HG03571 (cell line): Measurements from ENCODE around the gene CNTNAP3.
"Not testable (repeated sequence)": the region's sequence is repeated elsewhere in the genome, so short reads cannot be mapped to it uniquely, and the experiment has no call there.

Experiments
- ATAC-seq: cut with Tn5 transposase; IDR thresholded peaks from one replicate; pipeline ENCODE4 v1.9.1; 2021; ENCODE audit not compliant: unreplicated experiment

The CNTNAP3 gene

DNA sequence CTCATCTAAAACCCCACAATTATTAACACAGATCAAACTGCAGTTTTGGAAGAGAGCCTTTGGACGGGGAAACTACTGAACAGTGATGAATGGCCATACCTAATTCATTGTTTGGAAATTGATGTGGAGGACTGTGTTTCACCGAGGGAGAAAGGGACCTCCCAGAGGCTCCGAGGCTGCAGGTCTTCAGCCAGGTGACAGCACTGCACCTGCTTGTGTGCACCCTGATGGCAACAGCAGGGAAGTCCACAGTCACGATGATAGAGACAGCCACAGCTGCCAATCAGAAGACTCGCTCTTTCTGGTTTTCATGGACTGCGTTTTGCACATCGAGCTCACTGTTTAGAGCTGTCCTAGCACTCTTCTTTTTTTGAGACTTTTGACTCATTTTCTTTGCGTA is 214.4 kb downstream of the CNTNAP3 start:
- not testable (repeated sequence) for ATAC-seq

DNA sequence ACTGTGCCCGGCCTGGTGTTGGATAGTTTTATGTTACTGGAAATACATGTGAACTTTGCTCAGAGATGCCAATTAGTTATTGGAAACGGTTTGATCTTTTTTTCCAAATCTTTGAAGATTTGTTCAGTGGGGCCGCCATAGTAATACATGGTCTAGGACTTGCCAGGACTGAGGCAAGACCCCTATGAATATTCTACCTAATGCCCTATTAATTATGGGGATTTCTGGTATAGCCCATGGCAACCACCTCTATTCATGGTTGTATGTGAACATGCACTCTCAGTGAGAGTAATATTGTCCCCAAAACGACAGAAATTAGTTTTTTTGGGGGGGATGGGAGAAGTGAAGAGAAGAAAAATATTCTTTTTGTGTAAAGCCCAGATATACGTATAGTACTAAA is 220.3 kb downstream of the CNTNAP3 start:
- not testable (repeated sequence) for ATAC-seq

DNA sequence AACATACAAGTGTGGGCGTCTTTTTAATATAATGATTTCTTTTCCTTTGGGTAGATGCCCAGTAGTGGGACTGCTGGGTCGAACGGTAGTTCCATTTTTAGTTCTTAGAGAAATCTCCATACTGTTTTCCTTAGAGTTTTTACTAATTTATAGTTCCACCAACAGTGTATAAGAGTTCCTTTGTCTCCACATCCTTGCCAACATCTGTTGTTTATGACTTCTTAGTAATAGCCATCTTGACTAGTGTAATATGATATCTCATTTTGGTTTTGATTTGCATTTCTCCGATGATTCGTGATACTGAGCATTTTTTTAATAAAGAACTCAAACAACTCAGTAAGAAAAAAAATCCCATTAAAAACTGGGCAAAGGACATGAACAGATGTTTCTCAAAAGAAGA is 225.0 kb downstream of the CNTNAP3 start:
- not testable (repeated sequence) for ATAC-seq

DNA sequence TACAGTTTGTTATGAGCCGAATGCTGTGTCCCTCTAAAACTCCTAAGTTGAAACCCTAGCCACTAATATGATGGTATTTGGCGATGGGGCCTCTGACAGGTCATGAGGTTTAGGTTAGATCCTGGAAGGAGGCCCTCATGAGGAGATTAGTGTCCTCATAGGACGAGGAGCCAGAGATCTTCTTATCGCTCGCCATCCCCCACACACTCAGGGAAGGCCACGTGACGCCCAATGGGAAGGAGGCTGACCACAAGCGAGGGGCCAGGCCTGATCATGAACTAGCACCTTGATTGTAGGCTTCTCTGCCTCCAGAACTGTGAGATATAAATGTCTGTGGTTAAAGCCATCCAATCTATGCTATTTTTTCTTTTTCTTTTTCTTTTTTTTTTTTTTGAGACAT is 233.5 kb downstream of the CNTNAP3 start:
- ATAC-seq = not testable (repeated sequence)

DNA sequence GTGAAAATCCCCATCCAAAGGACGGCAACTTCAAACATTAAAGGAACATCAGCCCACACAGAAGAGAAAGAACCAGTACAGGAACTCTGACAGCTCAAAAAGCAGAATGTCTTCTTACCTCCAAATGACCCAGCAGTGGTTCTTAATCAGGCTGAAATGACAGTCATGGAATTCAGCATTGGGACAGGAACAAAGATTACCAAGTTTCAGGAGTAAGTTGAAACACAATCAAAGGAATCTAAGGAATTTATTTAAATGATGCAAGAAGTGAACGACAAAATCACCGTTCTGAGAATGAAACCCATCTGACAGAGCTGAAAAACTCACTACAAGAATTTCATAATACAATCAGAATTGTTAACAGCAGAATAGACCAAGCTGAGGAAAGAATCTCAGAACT is 241.1 kb downstream of the CNTNAP3 start:
- ATAC-seq = not testable (repeated sequence)

DNA sequence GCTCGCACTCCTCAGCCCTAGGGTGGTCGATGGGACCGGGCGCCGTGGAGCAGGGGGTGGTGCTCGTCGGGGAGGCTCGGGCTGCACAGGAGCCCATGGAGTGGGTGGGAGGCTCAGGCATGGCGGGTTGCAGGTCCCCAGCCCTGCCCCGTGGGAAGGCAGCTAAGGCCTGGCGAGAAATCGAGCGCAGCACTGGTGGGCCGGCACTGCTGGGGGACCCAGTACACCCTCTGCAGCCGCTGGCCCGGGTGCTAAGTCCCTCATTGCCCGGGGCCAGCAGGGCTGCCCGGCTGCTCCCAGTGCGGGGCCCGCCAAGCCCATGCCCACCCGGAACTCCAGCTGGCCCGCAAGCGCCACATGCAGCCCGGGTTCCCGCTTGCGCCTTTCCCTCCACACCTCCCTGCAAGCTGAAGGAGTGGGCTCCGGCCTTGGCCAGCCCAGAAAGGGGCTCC is 245.6 kb downstream of the CNTNAP3 start:
- not testable (repeated sequence) for ATAC-seq

DNA sequence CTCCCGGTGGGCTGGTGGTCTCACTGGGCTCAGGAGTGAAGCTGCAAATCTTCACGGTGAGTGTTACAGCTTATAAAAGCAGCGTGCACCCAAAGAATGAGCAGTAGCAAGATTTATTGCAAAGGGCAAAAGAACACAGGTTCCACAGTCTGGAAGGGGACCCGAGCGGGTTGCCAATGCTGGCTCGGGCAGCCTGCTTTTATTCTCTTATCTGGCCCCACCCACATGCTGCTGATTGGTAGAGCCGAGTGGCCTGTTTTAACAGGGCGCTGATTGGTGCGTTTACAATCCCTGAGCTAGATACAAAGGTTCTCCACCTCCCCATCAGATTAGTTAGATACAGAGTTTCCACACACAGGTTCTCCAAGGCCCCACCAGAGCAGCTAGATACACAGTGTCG is 246.2 kb downstream of the CNTNAP3 start:
- ATAC-seq = not testable (repeated sequence)

- not testable (repeated sequence) for ATAC-seq
Measured at GRCh38 chr9:39039148-39039547, 248.8 kb downstream of the CNTNAP3 start.

DNA sequence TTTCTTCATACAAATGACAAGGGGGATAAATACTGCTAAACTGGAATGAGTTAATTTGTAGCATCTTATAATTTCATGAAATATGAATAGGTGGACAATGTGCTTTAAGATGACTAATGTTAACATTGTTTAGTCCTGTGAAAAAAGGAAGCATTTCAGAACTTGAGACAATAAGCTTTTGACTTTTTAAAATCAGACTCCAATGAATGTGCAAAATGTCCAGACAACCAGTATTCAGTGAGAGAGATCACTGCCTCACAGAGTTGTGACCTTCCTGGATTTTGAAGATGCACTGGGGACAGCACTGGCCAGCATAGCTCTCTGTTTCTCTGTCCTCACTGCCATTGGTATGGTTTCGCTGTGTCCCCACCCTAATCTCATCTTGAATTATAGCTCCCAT is 249.7 kb downstream of the CNTNAP3 start:
- not testable (repeated sequence) for ATAC-seq

DNA sequence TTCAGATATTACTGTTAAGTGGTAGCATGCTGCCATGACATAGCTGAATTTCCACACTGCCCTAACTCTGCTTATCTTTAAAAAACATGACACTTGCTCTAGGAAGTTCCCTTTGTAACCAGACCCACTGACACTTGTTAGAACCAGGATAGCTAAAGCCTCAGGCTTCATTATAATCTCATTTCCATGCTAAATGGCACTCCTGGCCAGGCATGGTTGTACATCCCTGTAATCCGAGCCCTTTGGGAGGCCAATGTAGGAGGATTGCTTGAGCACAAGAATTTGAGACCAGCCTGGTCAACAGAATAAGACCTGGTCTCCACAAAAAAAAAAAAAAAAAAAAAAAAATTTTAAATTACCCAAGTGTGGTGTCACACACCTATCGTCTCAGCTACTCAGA is 254.1 kb downstream of the CNTNAP3 start:
- ATAC-seq = not testable (repeated sequence)

DNA sequence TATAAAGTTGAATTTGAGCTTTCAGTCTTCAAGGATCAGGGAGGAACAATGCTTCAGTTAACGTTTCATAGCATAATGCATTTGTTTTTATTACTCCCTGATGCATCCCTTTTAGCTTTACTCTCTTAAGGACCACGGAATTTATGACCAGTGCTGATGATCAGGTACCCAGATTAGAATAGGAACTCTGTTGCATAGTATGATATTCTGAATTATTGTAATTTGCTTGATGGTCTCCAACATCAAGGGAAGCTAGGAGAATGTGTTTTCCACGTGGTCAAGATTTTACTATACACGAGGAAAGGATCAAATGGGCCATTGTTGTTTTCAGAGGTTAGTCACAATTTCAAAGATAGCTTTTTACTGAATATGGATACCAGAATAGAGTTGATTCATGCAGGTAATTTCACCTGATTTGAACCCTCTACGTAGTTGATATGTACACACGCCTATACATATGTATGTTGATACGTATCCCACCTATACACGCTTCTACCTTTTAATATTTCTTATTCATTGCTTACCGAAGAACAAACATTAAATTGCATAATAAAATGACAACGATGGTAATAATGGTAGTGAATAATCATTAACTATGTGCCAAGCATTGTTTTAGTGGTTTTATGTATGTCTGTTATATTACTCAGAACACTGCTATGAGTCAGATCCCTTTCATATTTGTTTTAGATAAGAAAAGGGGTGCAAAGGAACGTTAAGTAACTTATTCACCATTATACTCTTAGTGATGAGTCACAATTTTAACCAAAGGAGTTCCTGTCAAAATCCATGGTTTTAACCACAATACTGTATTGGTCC is 257.6 kb downstream of the CNTNAP3 start:
- ATAC-seq = not testable (repeated sequence)

DNA sequence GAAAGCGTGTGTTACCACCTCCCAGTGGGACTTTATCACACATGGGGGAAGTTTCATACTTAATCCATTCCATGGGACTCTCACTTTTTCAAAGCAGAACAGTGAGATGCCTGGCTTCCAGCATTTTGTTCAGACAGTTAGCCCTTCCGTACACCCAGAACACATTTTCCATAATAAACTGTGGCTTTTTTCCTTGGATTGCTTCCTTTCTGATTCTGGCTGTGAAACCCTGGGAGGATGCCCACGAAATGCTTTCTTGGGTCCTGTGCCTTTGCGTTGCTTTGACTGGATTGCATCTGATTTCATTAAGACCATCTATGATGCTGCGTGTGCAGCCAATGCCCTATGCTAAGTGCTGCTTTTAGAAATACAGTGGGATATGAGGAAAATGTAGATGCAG is 259.1 kb downstream of the CNTNAP3 start:
- ATAC-seq = not testable (repeated sequence)

DNA sequence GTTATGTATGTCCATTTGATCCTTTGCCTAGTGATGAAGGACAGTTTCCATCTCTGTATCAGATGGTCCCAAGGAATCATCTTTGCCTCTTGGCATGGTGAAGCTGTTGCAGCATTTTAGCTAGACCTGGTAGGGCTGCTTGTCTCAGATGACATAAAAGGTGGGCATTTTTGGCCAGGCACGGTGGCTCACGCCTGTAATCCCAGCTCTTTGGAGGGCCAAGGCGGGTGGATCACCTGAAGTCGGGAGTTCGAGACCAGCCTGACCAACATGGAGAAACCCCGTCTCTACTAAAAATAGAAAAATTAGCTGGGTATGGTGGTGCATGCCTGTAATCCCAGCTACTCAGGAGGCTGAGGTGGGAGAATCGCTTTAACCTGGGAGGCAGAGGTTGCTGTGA is 259.8 kb downstream of the CNTNAP3 start:
- not testable (repeated sequence) for ATAC-seq

DNA sequence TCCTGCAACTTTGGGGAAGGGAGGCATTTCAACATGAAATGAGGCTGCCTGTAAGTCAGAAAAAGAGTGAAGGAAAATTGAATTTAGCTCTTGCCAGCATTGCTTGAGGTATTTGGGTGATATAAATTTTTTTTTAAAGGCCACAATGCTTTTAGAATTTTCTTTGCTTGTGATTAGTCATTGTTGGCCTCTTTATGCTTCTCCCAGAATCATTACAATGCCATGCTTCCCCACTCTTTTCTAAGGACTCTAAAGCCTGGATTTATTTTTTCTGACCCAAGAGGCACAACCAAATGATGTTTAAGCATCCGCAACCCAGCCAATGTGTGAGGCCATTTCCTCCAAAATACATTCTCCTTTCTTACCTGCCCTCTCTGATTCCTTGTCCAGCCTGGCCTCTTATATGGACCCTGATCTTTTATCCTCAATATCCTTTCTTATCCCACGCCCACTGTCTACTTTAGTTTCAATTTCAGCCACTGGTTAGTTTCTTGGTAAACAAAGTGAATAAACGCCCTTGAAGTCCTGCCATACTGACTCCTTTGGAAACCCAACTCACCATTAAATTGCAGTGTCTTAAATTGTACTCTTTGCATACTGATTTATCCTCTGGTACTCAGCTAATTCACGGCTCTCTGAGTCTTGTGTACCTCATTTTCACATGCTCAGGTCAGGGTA is 261.9 kb downstream of the CNTNAP3 start:
- ATAC-seq = not testable (repeated sequence)
